ENCODE data around the gene NMNAT1. TPM values are rescaled to one million over a fixed set of nuclear protein-coding genes. Genes with fewer than 3 reads are reported as not detected.

NMNAT1 gene
- total RNA-seq, 6 experiments from 2014 or later, result 12.9 to 16.0 (median 14.8) TPM

GRCh38 chr1:9922342-9922741 is 20.9 kb upstream of the NMNAT1 start:
- Mint-ChIP-seq H3K4me1 (ENCODE audit: low read depth) (no peaks in the 10 kb centered on the region), H3K27ac (no peak overlapping the region), H3K9me3 (no peaks in the 10 kb centered on the region; the same call in 1 of the 2 replicates), H3K27me3 (ENCODE audit: insufficient read depth) (peaks cover 5% of the 10 kb centered on the region; the same call in 1 of the 2 replicates), H3K4me3 (no peak overlapping the region), H3K36me3 (ENCODE audit: low read depth) (no peaks in the 10 kb centered on the region; the same call in 1 of the 2 replicates)
- no peak for TF ChIP-seq CTCF (IDR thresholded peaks at IDR 0.05)
- DNase-seq, result no peak

GRCh38 chr1:9927259-9927658 is 16.0 kb upstream of the NMNAT1 start:
- Mint-ChIP-seq H3K27me3 (ENCODE audit: insufficient read depth) (no peaks in the 10 kb centered on the region), H3K4me3 (no peak overlapping the region), H3K27ac (no peak overlapping the region), H3K4me1 (ENCODE audit: low read depth) (no peaks in the 10 kb centered on the region), H3K9me3 (no peaks in the 10 kb centered on the region), H3K36me3 (ENCODE audit: low read depth) (no peaks in the 10 kb centered on the region)
- DNase-seq, result no peak
- no peak for TF ChIP-seq CTCF (IDR thresholded peaks at IDR 0.05)

- DNase-seq, result no peak
- Mint-ChIP-seq H3K9me3 (no peaks in the 10 kb centered on the region), H3K4me1 (ENCODE audit: low read depth) (no peaks in the 10 kb centered on the region), H3K4me3 (no peak overlapping the region), H3K27me3 (ENCODE audit: insufficient read depth) (no peaks in the 10 kb centered on the region), H3K27ac (no peak overlapping the region), H3K36me3 (ENCODE audit: low read depth) (no peaks in the 10 kb centered on the region)
- no peak for TF ChIP-seq CTCF (IDR thresholded peaks at IDR 0.05)
These were observed 13.6 kb upstream of the NMNAT1 start for GRCh38 chr1:9929431-9930385.

GRCh38 chr1:9942399-9942938 is 806 bp upstream of the NMNAT1 start:
- peaks cover 9% of the 10 kb centered on the region for H3K36me3 Mint-ChIP-seq (ENCODE audit: low read depth)
- peak overlapping the region; percentile 93 for H3K27ac Mint-ChIP-seq
- peaks cover 15% of the 10 kb centered on the region for H3K4me1 Mint-ChIP-seq (ENCODE audit: low read depth)
- H3K27me3 Mint-ChIP-seq (ENCODE audit: insufficient read depth), result no peaks in the 10 kb centered on the region; the same call in 1 of the 2 replicates
- peak overlapping the region; percentile 98 for H3K4me3 Mint-ChIP-seq
- H3K9me3 Mint-ChIP-seq, result no peaks in the 10 kb centered on the region
- peak; percentile 76 for TF ChIP-seq CTCF (IDR thresholded peaks at IDR 0.05)
- DNase-seq, result peak; percentile 64

- DNase-seq, result no peak
- TF ChIP-seq CTCF (IDR thresholded peaks at IDR 0.05), result no peak
- no peaks in the 10 kb centered on the region; the same call in 1 of the 2 replicates for H3K27me3 Mint-ChIP-seq (ENCODE audit: insufficient read depth)
- H3K36me3 Mint-ChIP-seq (ENCODE audit: low read depth), result peaks cover 16% of the 10 kb centered on the region
- H3K9me3 Mint-ChIP-seq, result no peaks in the 10 kb centered on the region
- peaks cover 20% of the 10 kb centered on the region for H3K4me1 Mint-ChIP-seq (ENCODE audit: low read depth)
- no peak overlapping the region for H3K4me3 Mint-ChIP-seq
- H3K27ac Mint-ChIP-seq, result no peak overlapping the region
These were observed 3.0 kb downstream of the NMNAT1 start for GRCh38 chr1:9946315-9946714.

Data from HFFc6 (cell line).